ENCODE data around the gene PTPN12. TPM values are rescaled to one million over a fixed set of nuclear protein-coding genes. Genes with fewer than 3 reads are reported as not detected.

PTPN12 gene
- total RNA-seq, 4 donors from 2014 or later = 46.8 to 103 (median 70.6) TPM

GRCh38 chr7:77606562-77606961, 69.5 kb downstream of the PTPN12 start:
- Histone ChIP-seq H3K4me3 (no peak overlapping the region), H3K36me3 (peaks cover 0 to 29% (median 13%) of the 10 kb centered on the region in 4 donors), H3K9me3 (no peaks in the 10 kb centered on the region), H3K27me3 (no peaks in the 10 kb centered on the region), H3K4me1 (peaks cover 0 to 13% (median 0%) of the 10 kb centered on the region in 4 donors), H3K27ac (no peak overlapping the region)
- intact Hi-C loops (cut with DNase I; ENCODE audit: low total_unique reads) = no loop called here
- no peak for DNase-seq
- no peak for TF ChIP-seq POLR2AphosphoS5 (IDR thresholded peaks at IDR 0.05)
- TF ChIP-seq CTCF (IDR thresholded peaks at IDR 0.05) = no peak
- no peak for TF ChIP-seq POLR2A (IDR thresholded peaks at IDR 0.05)
- no peak for TF ChIP-seq EP300 (IDR thresholded peaks at IDR 0.05; ENCODE audit: low read depth)
- in situ Hi-C loops (cut with MboI; ENCODE audit: low pct_ligation_motif_present in 1 of 4, low pct_unique_long_range_greater_than_20kb in 1 of 4, low sequenced_read_pairs in 3 of 4) = no loop called here

GRCh38 chr7:77619314-77619713, 82.2 kb downstream of the PTPN12 start:
- Histone ChIP-seq H3K36me3 (peaks cover 0 to 31% (median 12%) of the 10 kb centered on the region in 4 donors), H3K4me1 (no peaks in the 10 kb centered on the region), H3K9me3 (no peaks in the 10 kb centered on the region), H3K4me3 (no peak overlapping the region), H3K27ac (no peak overlapping the region), H3K27me3 (no peaks in the 10 kb centered on the region)
- TF ChIP-seq POLR2AphosphoS5 (IDR thresholded peaks at IDR 0.05) = no peak
- no peak for TF ChIP-seq POLR2A (IDR thresholded peaks at IDR 0.05)
- no peak for TF ChIP-seq CTCF (IDR thresholded peaks at IDR 0.05)
- TF ChIP-seq EP300 (IDR thresholded peaks at IDR 0.05; ENCODE audit: low read depth) = no peak
- 92 to 93% methylated on average over 4 of the region's 4 CpGs for WGBS, 2 donors (ENCODE audit: low coverage in 1 of 2)
- in situ Hi-C loops (cut with MboI; ENCODE audit: low pct_ligation_motif_present in 1 of 4, low pct_unique_long_range_greater_than_20kb in 1 of 4, low sequenced_read_pairs in 3 of 4) (no loop called here), intact Hi-C loops (cut with DNase I; ENCODE audit: low total_unique reads) (no loop called here)
- DNase-seq = no peak

GRCh38 chr7:77626586-77627308, 89.7 kb downstream of the PTPN12 start:
- no peak for DNase-seq
- Histone ChIP-seq H3K9me3 (no peaks in the 10 kb centered on the region), H3K4me3 (no peak overlapping the region), H3K36me3 (peaks cover 0 to 25% (median 11%) of the 10 kb centered on the region in 4 donors), H3K27me3 (no peaks in the 10 kb centered on the region), H3K27ac (no peak overlapping the region), H3K4me1 (no peaks in the 10 kb centered on the region)
- in situ Hi-C loops (cut with MboI; ENCODE audit: low pct_ligation_motif_present in 1 of 4, low pct_unique_long_range_greater_than_20kb in 1 of 4, low sequenced_read_pairs in 3 of 4) (no loop called here), intact Hi-C loops (cut with DNase I; ENCODE audit: low total_unique reads) (no loop called here)
- 90 to 93% methylated on average over 4 to 6 of the region's 6 CpGs for WGBS, 2 donors (ENCODE audit: low coverage in 1 of 2)
- TF ChIP-seq CTCF (IDR thresholded peaks at IDR 0.05) (no peak), EP300 (IDR thresholded peaks at IDR 0.05; ENCODE audit: low read depth) (no peak), POLR2AphosphoS5 (IDR thresholded peaks at IDR 0.05) (no peak), POLR2A (IDR thresholded peaks at IDR 0.05) (no peak)

GRCh38 chr7:77627309-77627676, 90.2 kb downstream of the PTPN12 start:
- in situ Hi-C loops (cut with MboI; ENCODE audit: low pct_ligation_motif_present in 1 of 4, low pct_unique_long_range_greater_than_20kb in 1 of 4, low sequenced_read_pairs in 3 of 4) = no loop called here

More at GRCh38 chr7:77627309-77627676, 90.2 kb downstream of the PTPN12 start:
- Histone ChIP-seq H3K27ac (no peak overlapping the region), H3K27me3 (no peaks in the 10 kb centered on the region), H3K9me3 (no peaks in the 10 kb centered on the region), H3K4me3 (no peak overlapping the region), H3K36me3 (peaks cover 0 to 19% (median 9%) of the 10 kb centered on the region in 4 donors), H3K4me1 (no peaks in the 10 kb centered on the region)
- no peak for DNase-seq
- TF ChIP-seq POLR2A (IDR thresholded peaks at IDR 0.05) (no peak), CTCF (IDR thresholded peaks at IDR 0.05) (no peak), POLR2AphosphoS5 (IDR thresholded peaks at IDR 0.05) (no peak), EP300 (IDR thresholded peaks at IDR 0.05; ENCODE audit: low read depth) (no peak)
- intact Hi-C loops (cut with DNase I; ENCODE audit: low total_unique reads) = no loop called here
